NT2/D1 (cell line): ENCODE measurements around the gene RTN4R.
"Not testable (repeated sequence)": the region's sequence is repeated elsewhere in the genome, so short reads cannot be mapped to it uniquely, and the experiment has no call there.

ENCODE experiments used
- DNase-seq: peaks from one replicate; pipeline ENCODE4 v3.0.0-alpha.2; 2011; ENCODE audit warnings: low read depth, low spot score
- H3K27me3 ChIP-seq: 2 replicates; pipeline ENCODE4 v1.6.0; 2011; ENCODE audit warnings: mild to moderate bottlenecking; ENCODE audit not compliant: insufficient read length, insufficient read depth
- H3K36me3 ChIP-seq: 2 replicates; pipeline ENCODE4 v1.6.1; 2011; ENCODE audit warnings: mild to moderate bottlenecking, low read length, mixed read lengths; ENCODE audit not compliant: insufficient read depth, insufficient read length
- H3K4me1 ChIP-seq: 2 replicates; pipeline ENCODE4 v1.5.1; 2011; ENCODE audit not compliant: insufficient read depth, insufficient read length
- H3K4me3 ChIP-seq: 2 replicates; pipeline ENCODE4 v1.5.1; 2011; ENCODE audit warnings: low read depth; ENCODE audit not compliant: insufficient read length
- H3K9ac ChIP-seq: 2 replicates; pipeline ENCODE4 v1.6.0; 2011; ENCODE audit warnings: low read depth; ENCODE audit not compliant: insufficient read length
- H3K9me3 ChIP-seq: 2 replicates; pipeline ENCODE4 v1.5.1; 2011; ENCODE audit warnings: mild to moderate bottlenecking, low read length; ENCODE audit not compliant: insufficient read depth
- SUZ12 ChIP-seq: IDR thresholded peaks from 2 replicates; pipeline ENCODE4 v1.6.1; 2011; ENCODE audit not compliant: insufficient read length, insufficient read depth; ENCODE audit errors: extremely low read depth
- YY1 ChIP-seq: IDR thresholded peaks from 2 replicates; pipeline ENCODE4 v1.6.1; 2011; ENCODE audit not compliant: insufficient read length, insufficient read depth
- ZNF274 ChIP-seq: IDR thresholded peaks from 2 replicates; pipeline ENCODE4 v1.6.1; 2011; ENCODE audit warnings: mild to moderate bottlenecking, low read depth, low read length

RTN4R gene

GRCh38 chr22:20268279-20269012, at the start of gene RTN4R:
RTN4R (minus strand) TSS chr22:20268318; CDS start chr22:20268092, 226 bp downstream.
- Histone ChIP-seq H3K9me3 (no peaks in the 10 kb centered on the region), H3K9ac (peak within 1 kb of the TSS; percentile 74), H3K4me3 (peak within 1 kb of the TSS; percentile 51), H3K36me3 (no peaks in the 10 kb centered on the region), H3K27me3 (no peaks in the 10 kb centered on the region), H3K4me1 (peaks cover 9% of the 10 kb centered on the region)
- peak; percentile 27 for DNase-seq
- TF ChIP-seq SUZ12 (no peak), YY1 (no peak), ZNF274 (no peak)

GRCh38 chr22:20317402-20318042, 49.4 kb upstream of the RTN4R start:
- H3K4me3 ChIP-seq, H3K9me3 ChIP-seq, DNase-seq, H3K36me3 ChIP-seq, H3K27me3 ChIP-seq: not testable (repeated sequence)
- Histone ChIP-seq H3K9ac (peak overlapping the region; percentile 32), H3K4me1 (peaks cover 11% of the 10 kb centered on the region)

GRCh38 chr22:20316844-20317401, 48.8 kb upstream of the RTN4R start:
- TF ChIP-seq ZNF274 (no peak), YY1 (no peak), SUZ12 (no peak)
- Histone ChIP-seq H3K9me3 (no peaks in the 10 kb centered on the region), H3K9ac (peak overlapping the region; percentile 42), H3K4me1 (peaks cover 11% of the 10 kb centered on the region), H3K36me3 (peaks cover 5% of the 10 kb centered on the region), H3K4me3 (no peak overlapping the region), H3K27me3 (no peaks in the 10 kb centered on the region)
- DNase-seq = no peak

- DNase-seq = no peak
- TF ChIP-seq SUZ12 = no peak
- TF ChIP-seq YY1 = no peak
- no peak for TF ChIP-seq ZNF274
- Histone ChIP-seq H3K4me1 (peaks cover 11% of the 10 kb centered on the region), H3K27me3 (no peaks in the 10 kb centered on the region), H3K36me3 (peaks cover 5% of the 10 kb centered on the region), H3K4me3 (no peak overlapping the region), H3K9me3 (no peaks in the 10 kb centered on the region), H3K9ac (peak overlapping the region; percentile 42)
These were observed 48.2 kb upstream of the RTN4R start for GRCh38 chr22:20316217-20316843.

GRCh38 chr22:20315337-20316216, 47.5 kb upstream of the RTN4R start:
- DNase-seq = no peak
- Histone ChIP-seq H3K27me3 (no peaks in the 10 kb centered on the region), H3K4me1 (peaks cover 11% of the 10 kb centered on the region), H3K4me3 (no peak overlapping the region), H3K9me3 (no peaks in the 10 kb centered on the region), H3K9ac (no peak overlapping the region), H3K36me3 (peaks cover 5% of the 10 kb centered on the region)
- no peak for TF ChIP-seq ZNF274
- no peak for TF ChIP-seq SUZ12
- TF ChIP-seq YY1 = no peak

- H3K36me3 ChIP-seq, H3K9ac ChIP-seq, DNase-seq, H3K9me3 ChIP-seq, H3K4me3 ChIP-seq, H3K27me3 ChIP-seq: not testable (repeated sequence)
- H3K4me1 ChIP-seq = peaks cover 11% of the 10 kb centered on the region
These were observed 46.7 kb upstream of the RTN4R start for GRCh38 chr22:20314741-20315336.

GRCh38 chr22:20314206-20314605, 46.1 kb upstream of the RTN4R start:
- not testable (repeated sequence) for H3K27me3 ChIP-seq, H3K36me3 ChIP-seq, H3K9ac ChIP-seq, H3K9me3 ChIP-seq, DNase-seq, H3K4me3 ChIP-seq
- peaks cover 11% of the 10 kb centered on the region for H3K4me1 ChIP-seq

- H3K4me1 ChIP-seq, H3K9ac ChIP-seq, DNase-seq: not testable (repeated sequence)
These were observed 45.4 kb upstream of the RTN4R start for GRCh38 chr22:20313306-20314077.

More at GRCh38 chr22:20313306-20314077, 45.4 kb upstream of the RTN4R start:
- not testable (repeated sequence) for H3K9me3 ChIP-seq, H3K27me3 ChIP-seq, H3K36me3 ChIP-seq, H3K4me3 ChIP-seq
